ENCODE measurements around the gene SLC66A3. TPM values are rescaled to one million over a fixed set of nuclear protein-coding genes. Genes with fewer than 3 reads are reported as not detected.

Gene SLC66A3
- total and polyA plus RNA-seq, 2 donors (not counting 3 experiments of a cell fraction or from before 2014, with no cell fraction given): 14.3 to 31.4 TPM

GRCh38 chr2:11124760-11125068 lies 30.6 kb upstream of the SLC66A3 start:
- dilution Hi-C loops (cut with MboI; ENCODE audit: extremely low pct_ligation_motif_present, low sequenced_read_pairs) (no loop called here), intact Hi-C loops (cut with micrococcal nuclease) (loop anchor here (1.0 kb wide), 3 partner anchors 51 to 292 kb away; partner anchors contain the start of gene KCNF1)
- ChIA-PET POLR2A (no interaction called here), CTCF (interaction anchor here (0.6 to 22.0 kb wide), 20 partner anchors 8 to 460 kb away, joined by 3 to 738 read pairs (median 4); partner anchors contain the start of genes KCNF1 and PDIA6)
- DNase-seq (ENCODE audit: low read depth, low spot score) (no peak), FAIRE-seq (no peak)
- Histone ChIP-seq H3K4me3 (replicated peaks in 1 of 3; ENCODE audit: insufficient read depth in 1 of 3, low read depth in 1 of 3, low read length in 3 of 3) (no peak overlapping the region), H3K9me1 (replicated peaks; ENCODE audit: control insufficient read depth, extremely low read depth, insufficient read depth, low read length) (no peaks in the 10 kb centered on the region), H3K36me3 (ENCODE audit: control insufficient read depth in 2 of 2, extremely low read depth in 1 of 2, insufficient read depth in 2 of 2, low read length in 2 of 2) (no peaks in the 10 kb centered on the region), H3K4me1 (ENCODE audit: control insufficient read depth, extremely low read depth, insufficient read depth, low read length) (peaks cover 16% of the 10 kb centered on the region), H2AFZ (ENCODE audit: low read depth, low read length) (no peak overlapping the region), H4K20me1 (replicated peaks; ENCODE audit: control insufficient read depth, extremely low read depth, insufficient read depth, low read length) (no peaks in the 10 kb centered on the region), H3K9ac (replicated peaks; ENCODE audit: extremely low read depth, insufficient read depth, low read length) (no peak overlapping the region), H3K4me2 (ENCODE audit: insufficient read depth, low read length) (no peak overlapping the region), H3K27me3 (ENCODE audit: control insufficient read depth in 2 of 2, insufficient read depth in 2 of 2, low read length in 2 of 2) (peaks cover 0 to 1% of the 10 kb centered on the region in 2 experiments), H3K9me3 (replicated peaks; ENCODE audit: control insufficient read depth, insufficient read depth, low read length) (no peaks in the 10 kb centered on the region), H3K79me2 (ENCODE audit: control insufficient read depth, insufficient read depth, low read length) (no peaks in the 10 kb centered on the region), H3K27ac (ENCODE audit: insufficient read depth, low read depth, low read length) (no peak overlapping the region)
- TF ChIP-seq EZH2 (IDR thresholded peaks at IDR 0.05; ENCODE audit: borderline replicate concordance, low read depth, low read length, severe bottlenecking): no peak
- TF ChIP-seq GATA2 (IDR thresholded peaks at IDR 0.05; ENCODE audit: insufficient read depth, insufficient read length, low read depth, low read length): no peak
- no peak for TF ChIP-seq MYC (IDR thresholded peaks at IDR 0.05; ENCODE audit: low read depth, low read length)
- no peak for TF ChIP-seq POLR2AphosphoS5 (IDR thresholded peaks at IDR 0.05; ENCODE audit: insufficient read depth, low read depth, low read length)
- no peak for TF ChIP-seq JUN (IDR thresholded peaks at IDR 0.05; ENCODE audit: borderline replicate concordance, insufficient read depth, insufficient read length, low read depth)
- no TSS peak for BruUV-seq (replicated peaks)

GRCh38 chr2:11127761-11128160 lies 27.5 kb upstream of the SLC66A3 start:
- no peaks in the 10 kb centered on the region for H3K9me3 ChIP-seq (replicated peaks; ENCODE audit: control insufficient read depth, insufficient read depth, low read length)
- BruUV-seq (replicated peaks): no TSS peak
- CTCF ChIA-PET: interaction anchor here (22.0 kb wide), 1 partner anchor 294 kb away, joined by 738 read pairs; no protein-coding TSS in a partner anchor

More at GRCh38 chr2:11127761-11128160, 27.5 kb upstream of the SLC66A3 start:
- Histone ChIP-seq H3K27me3 (ENCODE audit: control insufficient read depth in 2 of 2, insufficient read depth in 2 of 2, low read length in 2 of 2) (peaks cover 0 to 1% of the 10 kb centered on the region in 2 experiments), H4K20me1 (replicated peaks; ENCODE audit: control insufficient read depth, extremely low read depth, insufficient read depth, low read length) (no peaks in the 10 kb centered on the region), H3K4me1 (ENCODE audit: control insufficient read depth, extremely low read depth, insufficient read depth, low read length) (peaks cover 24% of the 10 kb centered on the region), H3K9me1 (replicated peaks; ENCODE audit: control insufficient read depth, extremely low read depth, insufficient read depth, low read length) (no peaks in the 10 kb centered on the region), H3K36me3 (ENCODE audit: control insufficient read depth in 2 of 2, extremely low read depth in 1 of 2, insufficient read depth in 2 of 2, low read length in 2 of 2) (no peaks in the 10 kb centered on the region), H3K4me2 (ENCODE audit: insufficient read depth, low read length) (no peak overlapping the region), H3K79me2 (ENCODE audit: control insufficient read depth, insufficient read depth, low read length) (no peaks in the 10 kb centered on the region), H3K27ac (ENCODE audit: insufficient read depth, low read depth, low read length) (no peak overlapping the region), H3K9ac (replicated peaks; ENCODE audit: extremely low read depth, insufficient read depth, low read length) (no peak overlapping the region), H2AFZ (ENCODE audit: low read depth, low read length) (no peak overlapping the region), H3K4me3 (replicated peaks in 1 of 3; ENCODE audit: insufficient read depth in 1 of 3, low read depth in 1 of 3, low read length in 3 of 3) (no peak overlapping the region)
- intact Hi-C loops (cut with micrococcal nuclease): loop anchor here (1.0 kb wide), 2 partner anchors 28 to 191 kb away; partner anchors contain the start of gene SLC66A3
- no peak for DNase-seq (ENCODE audit: low read depth, low spot score)
- POLR2A ChIA-PET: no interaction called here
- TF ChIP-seq MAX (IDR thresholded peaks at IDR 0.05; ENCODE audit: insufficient read depth, insufficient read length): no peak
- no peak for TF ChIP-seq POLR2AphosphoS5 (IDR thresholded peaks at IDR 0.05; ENCODE audit: insufficient read depth, low read depth, low read length)
- no peak for TF ChIP-seq EZH2 (IDR thresholded peaks at IDR 0.05; ENCODE audit: borderline replicate concordance, low read depth, low read length, severe bottlenecking)
- TF ChIP-seq POLR2A (IDR thresholded peaks at IDR 0.05; ENCODE audit: low read depth, low read length): no peak
- TF ChIP-seq JUN (IDR thresholded peaks at IDR 0.05; ENCODE audit: borderline replicate concordance, insufficient read depth, insufficient read length, low read depth): no peak
- no peak for TF ChIP-seq GATA2 (IDR thresholded peaks at IDR 0.05; ENCODE audit: insufficient read depth, insufficient read length, low read depth, low read length)
- TF ChIP-seq FOS (IDR thresholded peaks at IDR 0.05; ENCODE audit: borderline replicate concordance, insufficient read depth, low read length): no peak
- no peak for TF ChIP-seq MYC (IDR thresholded peaks at IDR 0.05; ENCODE audit: low read depth, low read length)
- no peak for TF ChIP-seq CTCF (IDR thresholded peaks at IDR 0.05; ENCODE audit: extremely low read depth in 1 of 2, insufficient read depth in 1 of 2, low read depth in 1 of 2, low read length in 2 of 2)
- dilution Hi-C loops (cut with MboI; ENCODE audit: extremely low pct_ligation_motif_present, low sequenced_read_pairs): no loop called here
- no peak for FAIRE-seq
